ENCODE results near the gene SIRT3.

- TF ChIP-seq EZH2 (optimal IDR thresholded peaks at IDR 0.05; ENCODE audit: low read depth, low read length) (no peak), CTCF (IDR thresholded peaks at IDR 0.05; ENCODE audit: low read length) (no peak), EZH2phosphoT487 (IDR thresholded peaks at IDR 0.05; ENCODE audit: low read length) (no peak)
These were observed 42.1 kb upstream of the SIRT3 start, which contains the start of gene NLRP6 for GRCh38 chr11:278001-278951.
